Astrocyte of the spinal cord (primary cell): ENCODE measurements around the gene CDCA3.

Source experiments
- DNase-seq: peaks from one replicate; pipeline ENCODE4 v3.0.0; 2011; ENCODE audit warnings: low read depth, low spot score
- H3K4me3 ChIP-seq: 2 replicates; pipeline ENCODE4 v1.5.1; 2011; ENCODE audit warnings: low read depth, mild to moderate bottlenecking, low read length, moderate library complexity
- CTCF ChIP-seq: IDR thresholded peaks from 2 replicates; pipeline ENCODE4 v1.5.1; 2012; ENCODE audit warnings: low read depth, mild to moderate bottlenecking, low read length, inconsistent platforms
- in situ Hi-C: cut with HindIII; loops from 2 replicates; pipeline ENCODE4 v1.10.0; 2017; ENCODE audit warnings: low sequenced_read_pairs

The CDCA3 gene

DNA sequence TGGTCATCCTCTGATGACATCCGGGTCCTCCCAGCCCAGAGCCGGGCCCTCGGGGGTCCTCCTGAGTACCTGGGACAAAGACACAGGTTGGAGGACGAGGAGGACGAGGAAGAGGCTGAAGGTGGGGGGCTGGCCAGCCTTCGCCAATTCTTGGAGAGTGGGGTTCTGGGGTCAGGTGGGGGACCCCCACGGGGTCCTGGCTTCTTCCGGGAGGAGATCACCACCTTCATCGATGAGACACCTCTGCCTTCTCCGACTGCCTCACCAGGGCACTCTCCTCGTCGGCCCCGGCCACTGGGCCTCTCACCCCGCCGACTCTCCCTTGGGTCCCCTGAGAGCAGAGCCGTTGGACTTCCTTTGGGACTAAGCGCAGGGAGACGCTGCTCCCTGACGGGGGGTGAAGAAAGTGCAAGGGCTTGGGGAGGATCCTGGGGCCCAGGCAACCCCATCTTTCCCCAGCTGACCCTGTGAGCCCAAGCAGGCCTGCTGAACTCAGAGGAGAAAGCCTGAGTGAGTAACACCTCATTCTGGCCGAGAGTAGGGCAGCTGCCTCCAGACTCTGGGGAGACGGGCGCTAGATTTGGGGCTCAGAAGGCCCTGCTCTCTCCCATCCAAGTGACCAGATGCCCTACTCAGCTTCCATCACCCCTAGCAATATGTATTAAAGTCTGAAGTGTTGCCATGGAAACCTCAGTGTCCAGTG is 24.2 kb downstream of the CDCA3 start:
- in situ Hi-C loops: no loop called here
- TF ChIP-seq CTCF: no peak
- no peak for DNase-seq
- H3K4me3 ChIP-seq: no peak overlapping the region

DNA sequence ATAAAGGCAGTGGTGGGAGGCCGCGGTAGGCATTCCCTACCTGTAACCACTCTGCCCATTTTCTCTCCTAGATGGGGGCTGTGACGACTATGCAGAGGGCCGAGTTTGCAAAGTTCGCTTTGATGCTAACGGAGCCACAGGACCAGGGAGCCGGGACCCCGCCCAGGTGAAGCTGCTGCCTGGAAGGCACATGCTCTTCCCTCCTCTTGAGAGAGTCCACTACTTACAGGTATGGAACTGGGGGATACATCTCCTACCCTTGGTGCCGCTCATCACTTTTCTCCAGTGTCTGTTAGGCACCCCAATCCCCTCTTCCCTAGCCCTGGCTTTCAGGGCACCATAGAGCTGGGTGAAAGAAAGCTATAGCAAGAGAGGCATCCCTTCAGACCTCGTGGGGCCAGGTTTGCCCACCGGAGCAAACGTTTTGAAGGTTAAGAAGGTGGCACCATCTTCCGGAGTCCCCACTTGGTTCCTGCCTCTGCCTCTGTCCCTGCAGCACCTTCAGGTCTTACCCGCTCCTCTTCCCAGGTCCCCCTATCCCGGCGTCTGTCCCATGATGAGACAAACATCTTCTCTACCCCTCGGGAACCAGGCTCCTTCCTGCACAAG is 24.9 kb downstream of the CDCA3 start:
- DNase-seq: no peak
- no peak overlapping the region for H3K4me3 ChIP-seq
- TF ChIP-seq CTCF: no peak
- in situ Hi-C loops: no loop called here

DNA sequence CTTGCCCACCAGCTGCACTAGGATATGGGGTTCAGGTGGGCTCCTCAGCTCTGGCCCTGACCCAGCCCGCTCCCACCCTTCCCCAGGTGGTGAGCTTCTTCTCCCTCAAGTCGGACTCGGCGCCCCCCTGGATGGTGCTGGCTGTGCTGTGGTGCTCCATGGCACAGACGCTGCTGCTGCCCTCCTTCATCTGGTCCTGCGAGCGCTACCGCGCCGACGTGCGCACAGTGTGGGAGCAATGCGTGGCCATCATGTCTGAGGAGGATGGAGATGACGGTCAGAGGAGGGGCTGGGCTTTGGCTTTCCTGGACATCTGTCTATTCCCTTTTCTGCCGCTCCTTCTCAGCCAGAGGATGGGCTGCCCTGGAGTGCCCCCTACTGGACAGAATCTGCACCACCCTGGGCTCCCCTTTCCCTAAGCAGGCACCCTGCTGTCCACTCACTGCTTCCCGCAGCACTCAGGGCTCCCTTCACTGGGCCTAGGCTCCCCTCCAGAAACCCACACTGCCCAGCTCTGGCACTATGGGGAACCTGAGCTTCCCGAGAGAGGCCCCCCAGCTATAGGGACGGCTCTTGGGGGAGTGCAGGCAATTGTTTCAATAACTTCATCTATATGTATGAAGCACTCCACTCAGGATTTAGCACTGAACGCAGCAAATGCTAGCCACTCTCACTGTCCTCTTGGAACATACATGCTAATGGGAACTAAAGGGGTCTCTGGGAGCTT is 25.5 kb downstream of the CDCA3 start:
- peak; percentile 97 for TF ChIP-seq CTCF
- peak; percentile 82 for DNase-seq
- peak overlapping the region; percentile 24 for H3K4me3 ChIP-seq
- in situ Hi-C loops: no loop called here

- peak; percentile 42 for DNase-seq
- no peak for TF ChIP-seq CTCF
- peak overlapping the region; percentile 24 for H3K4me3 ChIP-seq
- in situ Hi-C loops: no loop called here
Observed at GRCh38 chr12:6824901-6825381, 26.1 kb downstream of the CDCA3 start.

DNA sequence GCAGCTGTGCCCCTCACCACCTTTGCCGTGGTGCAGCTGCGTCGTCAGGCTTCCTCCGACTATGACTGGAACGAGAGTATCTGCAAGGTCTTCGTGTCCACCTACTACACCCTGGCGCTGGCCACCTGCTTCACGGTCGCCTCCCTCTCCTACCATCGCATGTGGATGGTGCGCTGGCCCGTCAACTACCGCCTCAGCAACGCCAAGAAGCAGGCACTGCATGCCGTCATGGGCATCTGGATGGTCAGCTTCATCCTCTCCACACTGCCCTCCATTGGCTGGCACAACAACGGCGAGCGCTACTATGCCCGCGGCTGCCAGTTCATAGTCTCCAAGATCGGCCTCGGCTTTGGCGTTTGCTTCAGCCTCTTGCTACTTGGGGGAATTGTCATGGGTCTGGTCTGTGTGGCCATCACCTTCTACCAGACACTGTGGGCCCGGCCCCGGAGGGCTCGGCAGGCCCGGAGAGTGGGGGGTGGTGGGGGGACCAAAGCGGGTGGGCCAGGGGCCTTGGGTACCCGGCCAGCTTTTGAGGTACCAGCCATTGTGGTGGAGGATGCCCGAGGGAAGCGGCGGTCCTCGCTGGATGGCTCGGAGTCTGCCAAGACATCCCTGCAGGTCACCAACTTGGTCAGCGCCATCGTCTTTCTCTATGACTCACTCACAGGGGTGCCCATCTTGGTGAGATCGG is 26.9 kb downstream of the CDCA3 start:
- no peak for DNase-seq
- TF ChIP-seq CTCF: no peak
- H3K4me3 ChIP-seq: no peak overlapping the region
- in situ Hi-C loops: no loop called here
